Measurements from ENCODE around the gene PRKAR1A.

The PRKAR1A gene

DNA sequence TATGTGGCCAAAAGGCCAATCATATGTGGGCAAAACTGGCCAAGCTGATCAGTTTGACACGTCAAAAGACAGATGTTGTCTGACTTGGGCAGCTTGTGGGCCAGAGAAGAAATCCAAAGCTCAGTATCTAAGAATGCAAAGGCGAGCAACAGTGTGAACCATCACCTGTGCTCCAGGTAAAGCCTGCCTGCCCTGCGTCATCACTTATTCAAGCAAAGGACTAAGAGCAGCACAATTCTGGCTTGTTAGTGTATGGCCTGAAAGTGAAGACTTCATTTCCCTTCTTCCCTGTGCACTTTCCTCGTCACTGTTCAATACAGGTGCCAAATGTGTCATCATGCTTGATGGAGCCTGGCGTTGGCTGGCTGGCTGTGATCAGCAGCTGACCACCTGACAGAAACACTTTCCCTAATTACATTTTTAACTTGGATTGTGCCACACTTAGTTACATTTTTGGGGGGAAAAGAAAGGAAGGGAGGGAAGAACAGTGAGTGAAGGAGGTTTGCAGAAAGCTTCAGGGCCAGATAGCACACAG lies 84.2 kb downstream of the PRKAR1A start:
- DNase-seq (ENCODE audit: extremely low spot score) = no peak
- POLR2A ChIA-PET = no interaction called here
- TF ChIP-seq ZNF384 (IDR thresholded peaks at IDR 0.05) (no peak), FOXM1 (IDR thresholded peaks at IDR 0.05; ENCODE audit: borderline replicate concordance) (no peak), HDGF (IDR thresholded peaks at IDR 0.05; ENCODE audit: borderline replicate concordance) (no peak), CTBP1 (IDR thresholded peaks at IDR 0.05; ENCODE audit: borderline replicate concordance) (no peak), TARDBP (IDR thresholded peaks at IDR 0.05) (no peak), L3MBTL2 (conservative IDR thresholded peaks at IDR 0.05) (no peak), NFRKB (IDR thresholded peaks at IDR 0.05) (no peak), BHLHE40 (IDR thresholded peaks at IDR 0.05; ENCODE audit: borderline replicate concordance) (no peak), ARNT (IDR thresholded peaks at IDR 0.05) (no peak)
- TF ChIP-seq, protein P1, sequence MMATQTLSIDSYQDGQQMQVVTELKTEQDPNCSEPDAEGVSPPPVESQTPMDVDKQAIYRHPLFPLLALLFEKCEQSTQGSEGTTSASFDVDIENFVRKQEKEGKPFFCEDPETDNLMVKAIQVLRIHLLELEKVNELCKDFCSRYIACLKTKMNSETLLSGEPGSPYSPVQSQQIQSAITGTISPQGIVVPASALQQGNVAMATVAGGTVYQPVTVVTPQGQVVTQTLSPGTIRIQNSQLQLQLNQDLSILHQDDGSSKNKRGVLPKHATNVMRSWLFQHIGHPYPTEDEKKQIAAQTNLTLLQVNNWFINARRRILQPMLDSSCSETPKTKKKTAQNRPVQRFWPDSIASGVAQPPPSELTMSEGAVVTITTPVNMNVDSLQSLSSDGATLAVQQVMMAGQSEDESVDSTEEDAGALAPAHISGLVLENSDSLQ (IDR thresholded peaks at IDR 0.05) = no peak
- CTCF ChIA-PET = no interaction called here

DNA sequence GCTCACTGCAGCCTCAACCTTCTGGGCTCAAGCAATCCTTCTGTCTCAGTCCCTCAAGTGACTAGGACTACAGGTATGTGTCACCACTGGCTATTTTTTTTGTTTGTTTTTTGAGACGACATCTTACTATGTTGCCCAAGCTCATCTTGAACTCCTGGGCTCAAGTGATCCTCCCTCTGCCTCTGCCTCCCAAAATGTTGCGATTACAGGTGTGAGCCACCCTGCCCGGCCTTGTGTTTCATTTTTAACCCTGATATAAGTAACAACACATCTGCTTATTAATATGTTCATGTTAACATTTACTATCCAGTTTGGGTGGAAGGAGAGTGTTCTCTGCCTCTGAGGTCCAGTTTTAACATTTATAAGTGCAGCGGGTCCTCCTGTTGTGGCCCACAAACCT lies 85.8 kb downstream of the PRKAR1A start:
- DNase-seq (ENCODE audit: extremely low spot score) = no peak
- CTCF ChIA-PET = interaction anchor here (0.7 kb wide), 1 partner anchor 706 kb away, joined by 4 read pairs; no protein-coding TSS in a partner anchor
- POLR2A ChIA-PET = no interaction called here
- TF ChIP-seq, protein P1 (IDR thresholded peaks at IDR 0.05) = no peak
- TF ChIP-seq L3MBTL2 (conservative IDR thresholded peaks at IDR 0.05) = no peak
- TF ChIP-seq HDGF (IDR thresholded peaks at IDR 0.05; ENCODE audit: borderline replicate concordance) = no peak
- no peak for TF ChIP-seq ARNT (IDR thresholded peaks at IDR 0.05)
- no peak for TF ChIP-seq BHLHE40 (IDR thresholded peaks at IDR 0.05; ENCODE audit: borderline replicate concordance)
- TF ChIP-seq NFRKB (IDR thresholded peaks at IDR 0.05) = no peak
- no peak for TF ChIP-seq FOXM1 (IDR thresholded peaks at IDR 0.05; ENCODE audit: borderline replicate concordance)
- no peak for TF ChIP-seq ZNF384 (IDR thresholded peaks at IDR 0.05)
- no peak for TF ChIP-seq FOXA1 (IDR thresholded peaks at IDR 0.05)
- TF ChIP-seq SP1 (IDR thresholded peaks at IDR 0.05) = no peak
- no peak for TF ChIP-seq FOXK2 (IDR thresholded peaks at IDR 0.05)
- no peak for TF ChIP-seq SUZ12 (IDR thresholded peaks at IDR 0.05)
- no peak for TF ChIP-seq TARDBP (IDR thresholded peaks at IDR 0.05)
- TF ChIP-seq LEF1 (IDR thresholded peaks at IDR 0.05; ENCODE audit: borderline replicate concordance) = no peak
- no peak for TF ChIP-seq CTBP1 (IDR thresholded peaks at IDR 0.05; ENCODE audit: borderline replicate concordance)

DNA sequence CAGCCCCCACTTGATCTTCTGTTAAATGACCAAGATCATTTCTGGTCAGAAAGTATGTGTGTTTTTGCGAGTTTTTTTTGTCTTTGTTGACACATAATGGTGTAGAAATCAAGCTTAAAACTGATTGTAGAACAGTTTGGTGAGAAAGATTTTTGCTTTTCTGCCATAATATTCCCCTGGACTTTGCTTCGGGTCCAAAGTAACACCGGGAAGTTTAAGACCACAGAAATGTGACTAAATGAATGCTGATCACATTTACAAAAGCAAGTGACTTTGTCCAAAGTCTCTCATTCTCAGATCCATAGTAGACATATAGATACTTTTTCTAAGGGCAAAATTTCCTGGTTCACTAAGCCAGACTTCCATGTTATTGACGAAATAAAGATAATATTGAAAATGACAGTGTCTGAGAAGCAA lies 86.3 kb downstream of the PRKAR1A start:
- CTCF ChIA-PET = interaction anchor here (0.7 kb wide), 1 partner anchor 707 kb away, joined by 4 read pairs; no protein-coding TSS in a partner anchor
- no peak for DNase-seq (ENCODE audit: extremely low spot score)
- POLR2A ChIA-PET = no interaction called here
- TF ChIP-seq HDGF (IDR thresholded peaks at IDR 0.05; ENCODE audit: borderline replicate concordance) (no peak), NFRKB (IDR thresholded peaks at IDR 0.05) (no peak), TARDBP (IDR thresholded peaks at IDR 0.05) (no peak), FOXM1 (IDR thresholded peaks at IDR 0.05; ENCODE audit: borderline replicate concordance) (no peak), FOXA1 (IDR thresholded peaks at IDR 0.05) (no peak), L3MBTL2 (conservative IDR thresholded peaks at IDR 0.05) (no peak), SP1 (IDR thresholded peaks at IDR 0.05) (no peak), ELF4 (IDR thresholded peaks at IDR 0.05) (no peak), ARNT (IDR thresholded peaks at IDR 0.05) (no peak), FOXK2 (IDR thresholded peaks at IDR 0.05) (no peak), BHLHE40 (IDR thresholded peaks at IDR 0.05; ENCODE audit: borderline replicate concordance) (no peak), SUZ12 (IDR thresholded peaks at IDR 0.05) (no peak), ZNF384 (IDR thresholded peaks at IDR 0.05) (no peak), LEF1 (IDR thresholded peaks at IDR 0.05; ENCODE audit: borderline replicate concordance) (no peak), CTBP1 (IDR thresholded peaks at IDR 0.05; ENCODE audit: borderline replicate concordance) (no peak)
- TF ChIP-seq, protein P1 (IDR thresholded peaks at IDR 0.05) = no peak

DNA sequence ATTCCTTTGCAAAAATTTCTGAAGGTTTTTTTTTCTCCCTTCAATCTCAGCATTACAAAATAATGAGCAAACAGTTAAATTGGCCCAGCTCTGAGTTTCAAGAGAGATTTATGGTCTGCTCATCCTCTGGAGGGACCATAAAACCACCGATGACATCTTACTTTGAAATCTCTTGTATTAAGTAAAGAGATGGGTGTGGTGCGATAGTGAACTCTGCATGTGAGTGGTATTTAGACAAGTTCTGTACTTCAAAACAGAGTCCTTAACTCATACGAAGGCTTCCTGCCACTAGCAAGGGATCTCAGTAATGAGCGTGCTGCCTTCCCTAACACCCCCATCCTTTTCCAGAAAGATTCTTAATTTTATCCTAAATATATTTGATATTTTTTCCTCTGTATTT lies 86.9 kb downstream of the PRKAR1A start:
- no peak for DNase-seq (ENCODE audit: extremely low spot score)
- ChIA-PET CTCF (interaction anchor here (0.6 kb wide), 1 partner anchor 8 kb away, joined by 3 read pairs; no protein-coding TSS in a partner anchor), POLR2A (no interaction called here)
- TF ChIP-seq, protein P1 (IDR thresholded peaks at IDR 0.05) = no peak; the same call in 1 of the 2 replicates
- TF ChIP-seq NFRKB (IDR thresholded peaks at IDR 0.05) (no peak), CTBP1 (IDR thresholded peaks at IDR 0.05; ENCODE audit: borderline replicate concordance) (no peak), LEF1 (IDR thresholded peaks at IDR 0.05; ENCODE audit: borderline replicate concordance) (no peak), FOXA1 (IDR thresholded peaks at IDR 0.05) (no peak), TARDBP (IDR thresholded peaks at IDR 0.05) (no peak), ELF4 (IDR thresholded peaks at IDR 0.05) (no peak), SP1 (IDR thresholded peaks at IDR 0.05) (no peak), ZNF384 (IDR thresholded peaks at IDR 0.05) (no peak), L3MBTL2 (conservative IDR thresholded peaks at IDR 0.05) (no peak)

DNA sequence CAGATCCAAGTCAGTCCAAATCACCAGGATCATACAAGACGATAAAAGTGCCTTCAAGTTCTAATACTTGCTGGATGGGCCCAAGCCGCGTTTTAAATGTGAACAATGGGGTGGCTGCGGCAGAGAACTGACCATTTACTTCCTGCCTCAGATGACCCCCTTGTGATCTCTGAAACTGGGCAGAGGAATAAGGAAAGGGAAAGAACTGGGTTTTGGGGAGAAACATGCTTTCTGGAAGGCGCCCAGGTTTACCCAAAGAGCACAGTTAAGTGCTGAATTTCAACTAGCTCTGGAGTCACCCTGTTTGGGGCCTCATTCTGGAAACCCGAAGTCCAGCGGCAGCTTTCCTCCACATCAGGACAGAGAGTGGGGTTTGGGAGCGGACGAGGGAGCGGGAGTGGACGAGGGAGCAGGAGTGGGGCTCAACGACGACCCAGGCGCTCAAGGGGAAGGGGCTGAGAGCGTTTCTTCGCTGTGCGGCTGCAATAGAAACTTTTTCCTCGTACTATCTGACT lies 87.4 kb downstream of the PRKAR1A start:
- DNase-seq (ENCODE audit: extremely low spot score) = no peak
- POLR2A ChIA-PET = no interaction called here
- CTCF ChIA-PET = interaction anchor here (0.6 kb wide), 1 partner anchor 8 kb away, joined by 3 read pairs; no protein-coding TSS in a partner anchor
- no peak for TF ChIP-seq LEF1 (IDR thresholded peaks at IDR 0.05; ENCODE audit: borderline replicate concordance)
- TF ChIP-seq FOXM1 (IDR thresholded peaks at IDR 0.05; ENCODE audit: borderline replicate concordance) = no peak
- no peak for TF ChIP-seq SP1 (IDR thresholded peaks at IDR 0.05)
- no peak for TF ChIP-seq ZNF384 (IDR thresholded peaks at IDR 0.05)
- no peak for TF ChIP-seq FOXA1 (IDR thresholded peaks at IDR 0.05)
- no peak for TF ChIP-seq ARNT (IDR thresholded peaks at IDR 0.05)
- TF ChIP-seq NFRKB (IDR thresholded peaks at IDR 0.05) = no peak
- no peak for TF ChIP-seq TARDBP (IDR thresholded peaks at IDR 0.05)
- no peak for TF ChIP-seq HDGF (IDR thresholded peaks at IDR 0.05; ENCODE audit: borderline replicate concordance)
- no peak for TF ChIP-seq BHLHE40 (IDR thresholded peaks at IDR 0.05; ENCODE audit: borderline replicate concordance)
- no peak for TF ChIP-seq SUZ12 (IDR thresholded peaks at IDR 0.05)
- no peak for TF ChIP-seq CTBP1 (IDR thresholded peaks at IDR 0.05; ENCODE audit: borderline replicate concordance)
- TF ChIP-seq, protein P1 (IDR thresholded peaks at IDR 0.05) = no peak
- TF ChIP-seq ELF4 (IDR thresholded peaks at IDR 0.05) = no peak
- TF ChIP-seq FOXK2 (IDR thresholded peaks at IDR 0.05) = no peak
- TF ChIP-seq L3MBTL2 (conservative IDR thresholded peaks at IDR 0.05) = no peak
